HCT116 (cell line): ENCODE results near the gene TESK1. TPM values are rescaled to one million over a fixed set of nuclear protein-coding genes. Genes with fewer than 3 reads are reported as not detected.

Experiments used
- ATAC-seq: fragments of 200-7000 bp; cut with Tn5 transposase; 2 replicates; pipeline ENCODE4 v1.9.1; 2020; ENCODE audit warnings: mild to moderate bottlenecking, moderate library complexity
- BruUV-seq: library from RNA; stranded (reverse); fragments of 400-500 nt; replicated peaks from 2 replicates; lab custom pipeline; 2021; lab: Mats Ljungman, UMichigan
- CTCF ChIA-PET: fragments of 300-600 bp; sonication (Branson Sonifier 250); formaldehyde crosslinking; loops from one replicate; lab custom pipeline; 2021; ENCODE audit warnings: antibody characterized with exemption; lab: Charles Lee
- POLR2A ChIA-PET: fragments of 300-600, 350-600 bp; sonication (Branson Sonifier 250); formaldehyde crosslinking; loops from one replicate; lab custom pipeline; 2021; ENCODE audit warnings: antibody characterized with exemption; lab: Charles Lee
- RAD21 ChIA-PET, 2 experiments: fragments of 300-600 bp; sonication (Branson Sonifier 250); formaldehyde crosslinking; loops; one replicate each; lab custom pipeline; 2023; ENCODE audit warnings: low total read pairs in 2 of 2; ENCODE audit not compliant: uncharacterized antibody in 2 of 2, unreplicated experiment in 2 of 2, low non-redundant PET in 1 of 2; lab: Charles Lee
- DNase-seq: peaks from one replicate; pipeline ENCODE4 v3.0.0-alpha.2; 2010; ENCODE audit warnings: low read depth, low spot score
- H2AFZ ChIP-seq: fragments of 200-600 bp; shearing (Covaris generic), sonication (generic); 2 replicates; pipeline ENCODE4 v1.6.1; 2017; ENCODE audit warnings: low read depth, mixed run types, mixed read lengths, antibody characterized with exemption, low read length; ENCODE audit not compliant: poor library complexity, severe bottlenecking
- H3K27ac ChIP-seq: 2 replicates; pipeline ENCODE4 v1.5.1; 2012; ENCODE audit warnings: low read depth, low read length
- H3K27me3 ChIP-seq: fragments of 200-600 bp; sonication (generic); 2 replicates; pipeline ENCODE4 v1.6.1; 2016; ENCODE audit warnings: mixed run types, low read length, mixed read lengths; ENCODE audit not compliant: insufficient read depth
- H3K36me3 ChIP-seq, 2 experiments: fragments of 200-500 bp in 1 of 2; fragments of 200-600 bp in 1 of 2; sonication (Bioruptor generic) in 1 of 2; sonication (generic) in 1 of 2; 2 replicates each; pipeline versions ENCODE4 v1.5.1 to v1.6.1; 2014 to 2016; ENCODE audit warnings: low read length in 2 of 2, inconsistent platforms in 1 of 2, mixed read lengths in 1 of 2, mixed run types in 1 of 2; ENCODE audit not compliant: insufficient read depth in 2 of 2, control insufficient read depth in 1 of 2
- H3K4me1 ChIP-seq, 2 experiments: fragments of 200-600 bp in 1 of 2; sonication (generic) in 1 of 2; 2 replicates each; pipeline versions ENCODE4 v1.5.1 to v1.6.1; 2012 to 2017; ENCODE audit warnings: low read length in 2 of 2, inconsistent platforms in 1 of 2, mild to moderate bottlenecking in 1 of 2, mixed read lengths in 1 of 2, mixed run types in 1 of 2, moderate library complexity in 1 of 2; ENCODE audit not compliant: insufficient read depth in 2 of 2, control insufficient read depth in 1 of 2
- H3K4me2 ChIP-seq: fragments of 200-600 bp; sonication (generic); 2 replicates; pipeline ENCODE4 v1.6.1; 2017; ENCODE audit warnings: mixed run types, low read length, mixed read lengths
- H3K4me3 ChIP-seq, 2 experiments: fragments of 200-600 bp in 1 of 2; sonication (generic) in 1 of 2; replicated peaks in 1 of 2; 2 replicates each; pipeline ENCODE4 v1.5.1; 2011 to 2016; ENCODE audit warnings: low read length in 2 of 2, control low read depth in 1 of 2, low read depth in 1 of 2, mild to moderate bottlenecking in 1 of 2, mixed read lengths in 1 of 2, mixed run types in 1 of 2
- H3K79me2 ChIP-seq: fragments of 200-600 bp; sonication (generic); 2 replicates; pipeline ENCODE4 v1.6.1; 2017; ENCODE audit warnings: mild to moderate bottlenecking, mixed run types, low read length, moderate library complexity, mixed read lengths; ENCODE audit not compliant: insufficient read depth
- H3K9ac ChIP-seq: fragments of 200-600 bp; sonication (generic); 2 replicates; pipeline ENCODE4 v1.6.1; 2016; ENCODE audit warnings: low read length, mixed read lengths
- H3K9me2 ChIP-seq: fragments of 200-600 bp; sonication (generic), shearing (Covaris generic); 2 replicates; pipeline ENCODE4 v1.6.1; 2017; ENCODE audit warnings: mixed run types, mild to moderate bottlenecking, moderate library complexity; ENCODE audit not compliant: insufficient read depth
- H3K9me3 ChIP-seq, 2 experiments: fragments of 200-500 bp in 1 of 2; fragments of 200-600 bp in 1 of 2; sonication (Bioruptor generic) in 1 of 2; sonication (generic) in 1 of 2; 2 replicates each; pipeline ENCODE4 v1.6.1; 2014 to 2017; ENCODE audit warnings: low read length in 2 of 2, mixed read lengths in 2 of 2, inconsistent platforms in 1 of 2, low read depth in 1 of 2, mild to moderate bottlenecking in 1 of 2, mixed run types in 1 of 2, moderate library complexity in 1 of 2; ENCODE audit not compliant: control insufficient read depth in 1 of 2, insufficient read depth in 1 of 2
- H4K20me1 ChIP-seq: fragments of 200-600 bp; sonication (generic), shearing (Covaris generic); 2 replicates; pipeline ENCODE4 v1.6.1; 2017; ENCODE audit warnings: mixed run types, mild to moderate bottlenecking, moderate library complexity; ENCODE audit not compliant: insufficient read depth
- ATF3 ChIP-seq: IDR thresholded peaks from 2 replicates; pipeline ENCODE4 v1.6.1; 2012
- CBX3 ChIP-seq: IDR thresholded peaks from 2 replicates; pipeline ENCODE4 v1.6.1; 2012; ENCODE audit warnings: low read depth
- ELF1 ChIP-seq: IDR thresholded peaks from 2 replicates; pipeline ENCODE4 v1.6.1; 2012; ENCODE audit warnings: low read depth, borderline replicate concordance
- EZH2 ChIP-seq: fragments of 200-600 bp; sonication (generic); IDR thresholded peaks from 2 replicates; pipeline ENCODE4 v1.6.1; 2017; ENCODE audit warnings: antibody characterized with exemption, mixed run types
- EZH2phosphoT487 ChIP-seq: fragments of 200-600 bp; IDR thresholded peaks from 2 replicates; pipeline ENCODE4 v1.6.1; 2018; ENCODE audit warnings: antibody characterized with exemption, borderline replicate concordance
- FOSL1 ChIP-seq: IDR thresholded peaks from 2 replicates; pipeline ENCODE4 v1.6.1; 2012; ENCODE audit warnings: low read depth
- JUND ChIP-seq: IDR thresholded peaks from 2 replicates; pipeline ENCODE4 v1.6.1; 2012
- RAD21 ChIP-seq: IDR thresholded peaks from 2 replicates; pipeline ENCODE4 v1.6.1; 2012; ENCODE audit warnings: low read depth, mild to moderate bottlenecking
- SP1 ChIP-seq: IDR thresholded peaks from 2 replicates; pipeline ENCODE4 v1.6.1; 2012; ENCODE audit warnings: low read depth
- SRF ChIP-seq: IDR thresholded peaks from 2 replicates; pipeline ENCODE4 v1.6.1; 2012; ENCODE audit warnings: low read depth
- TCF7L2 ChIP-seq: IDR thresholded peaks from 2 replicates; pipeline ENCODE4 v1.7.0; 2011; ENCODE audit warnings: borderline replicate concordance, inconsistent platforms; ENCODE audit not compliant: insufficient read depth, insufficient read length; ENCODE audit errors: extremely low read depth
- ZBTB33 ChIP-seq: IDR thresholded peaks from 2 replicates; pipeline ENCODE4 v1.6.1; 2011; ENCODE audit warnings: mild to moderate bottlenecking, low read length, moderate library complexity; ENCODE audit not compliant: insufficient replicate concordance; ENCODE audit errors: extremely low read depth
- ZFX ChIP-seq: fragments of 450-650 bp; IDR thresholded peaks from 2 replicates; pipeline ENCODE4 v1.6.1; 2017
- ZNF274 ChIP-seq: fragments of 200-500 bp; sonication (Bioruptor generic); IDR thresholded peaks from 2 replicates; pipeline ENCODE4 v1.6.1; 2014; ENCODE audit warnings: mild to moderate bottlenecking, low read depth, low read length, inconsistent platforms
- intact Hi-C: fragments of 100-400 bp; cut with micrococcal nuclease; formaldehyde crosslinking; loops from 2 replicates; pipeline ENCODE4 v1.10.0; 2022
- total RNA-seq: library from RNA; stranded (reverse); gene quantifications from one replicate; pipeline ENCODE4 v1.2.1, GENCODE V29; 2021; ENCODE audit not compliant: unreplicated experiment
- TF ChIP-seq, protein P1 (sequence below), 3 experiments: fragments of 200-600 bp in 1 of 3; sonication (generic) in 1 of 3; IDR thresholded peaks in 2 of 3; conservative IDR thresholded peaks in 1 of 3; 2 replicates each; pipeline ENCODE4 v1.5.1; 2012 to 2017; ENCODE audit warnings: low read depth in 2 of 3, low read length in 2 of 3, antibody characterized with exemption in 1 of 3, borderline replicate concordance in 1 of 3, control low read depth in 1 of 3, mild to moderate bottlenecking in 1 of 3, mixed read lengths in 1 of 3, mixed run types in 1 of 3, moderate library complexity in 1 of 3; ENCODE audit not compliant: insufficient read depth in 1 of 3

TESK1 gene
- total RNA-seq, 1 experiment from 2014 or later = 26.6 TPM

DNA sequence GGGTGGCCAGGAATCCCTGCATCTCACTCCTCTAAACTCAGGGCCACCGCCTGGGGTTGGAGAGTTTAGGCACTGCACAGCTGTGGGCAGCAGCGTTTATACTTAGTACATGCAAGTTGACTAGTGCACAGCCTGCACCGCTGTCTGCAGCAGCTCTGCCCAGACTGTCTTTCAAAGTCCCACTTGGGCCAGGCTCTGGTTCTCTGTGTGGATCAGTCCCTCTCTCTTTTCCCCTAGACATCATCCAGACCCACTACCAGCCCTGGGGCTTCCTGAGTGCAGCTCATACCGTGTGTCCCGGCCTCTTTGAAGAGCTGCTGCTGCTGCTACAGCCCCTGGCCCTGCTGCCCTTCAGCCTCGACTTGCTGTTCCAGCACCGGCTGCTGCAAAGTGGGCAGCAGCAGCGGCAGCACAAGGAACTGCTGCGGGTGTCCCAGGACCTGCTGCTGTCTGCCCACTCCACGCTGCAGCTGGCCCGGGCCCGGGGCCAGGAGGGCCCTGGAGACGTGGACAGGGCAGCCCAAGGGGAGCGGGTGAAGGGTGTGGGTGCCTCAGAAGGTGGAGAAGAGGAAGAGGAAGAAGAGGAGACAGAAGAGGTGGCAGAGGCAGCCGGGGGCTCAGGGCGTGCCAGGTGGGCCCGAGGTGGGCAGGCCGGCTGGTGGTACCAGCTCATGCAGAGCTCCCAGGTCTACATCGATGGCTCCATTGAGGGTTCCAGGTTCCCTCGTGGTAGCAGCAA, 45.1 kb upstream of the TESK1 start (continued):
- TF ChIP-seq ZNF274 (no peak), ELF1 (no peak), JUND (no peak), ZFX (no peak), FOSL1 (no peak), EZH2phosphoT487 (no peak), SP1 (no peak)
- TF ChIP-seq, protein P1, sequence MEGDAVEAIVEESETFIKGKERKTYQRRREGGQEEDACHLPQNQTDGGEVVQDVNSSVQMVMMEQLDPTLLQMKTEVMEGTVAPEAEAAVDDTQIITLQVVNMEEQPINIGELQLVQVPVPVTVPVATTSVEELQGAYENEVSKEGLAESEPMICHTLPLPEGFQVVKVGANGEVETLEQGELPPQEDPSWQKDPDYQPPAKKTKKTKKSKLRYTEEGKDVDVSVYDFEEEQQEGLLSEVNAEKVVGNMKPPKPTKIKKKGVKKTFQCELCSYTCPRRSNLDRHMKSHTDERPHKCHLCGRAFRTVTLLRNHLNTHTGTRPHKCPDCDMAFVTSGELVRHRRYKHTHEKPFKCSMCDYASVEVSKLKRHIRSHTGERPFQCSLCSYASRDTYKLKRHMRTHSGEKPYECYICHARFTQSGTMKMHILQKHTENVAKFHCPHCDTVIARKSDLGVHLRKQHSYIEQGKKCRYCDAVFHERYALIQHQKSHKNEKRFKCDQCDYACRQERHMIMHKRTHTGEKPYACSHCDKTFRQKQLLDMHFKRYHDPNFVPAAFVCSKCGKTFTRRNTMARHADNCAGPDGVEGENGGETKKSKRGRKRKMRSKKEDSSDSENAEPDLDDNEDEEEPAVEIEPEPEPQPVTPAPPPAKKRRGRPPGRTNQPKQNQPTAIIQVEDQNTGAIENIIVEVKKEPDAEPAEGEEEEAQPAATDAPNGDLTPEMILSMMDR (IDR thresholded peaks at IDR 0.05 in 2 of 3, conservative IDR thresholded peaks at IDR 0.05 in 1 of 3; ENCODE audit: borderline replicate concordance in 1 of 3, insufficient read depth in 1 of 3, low read depth in 2 of 3, low read length in 2 of 3) = no peak

DNA sequence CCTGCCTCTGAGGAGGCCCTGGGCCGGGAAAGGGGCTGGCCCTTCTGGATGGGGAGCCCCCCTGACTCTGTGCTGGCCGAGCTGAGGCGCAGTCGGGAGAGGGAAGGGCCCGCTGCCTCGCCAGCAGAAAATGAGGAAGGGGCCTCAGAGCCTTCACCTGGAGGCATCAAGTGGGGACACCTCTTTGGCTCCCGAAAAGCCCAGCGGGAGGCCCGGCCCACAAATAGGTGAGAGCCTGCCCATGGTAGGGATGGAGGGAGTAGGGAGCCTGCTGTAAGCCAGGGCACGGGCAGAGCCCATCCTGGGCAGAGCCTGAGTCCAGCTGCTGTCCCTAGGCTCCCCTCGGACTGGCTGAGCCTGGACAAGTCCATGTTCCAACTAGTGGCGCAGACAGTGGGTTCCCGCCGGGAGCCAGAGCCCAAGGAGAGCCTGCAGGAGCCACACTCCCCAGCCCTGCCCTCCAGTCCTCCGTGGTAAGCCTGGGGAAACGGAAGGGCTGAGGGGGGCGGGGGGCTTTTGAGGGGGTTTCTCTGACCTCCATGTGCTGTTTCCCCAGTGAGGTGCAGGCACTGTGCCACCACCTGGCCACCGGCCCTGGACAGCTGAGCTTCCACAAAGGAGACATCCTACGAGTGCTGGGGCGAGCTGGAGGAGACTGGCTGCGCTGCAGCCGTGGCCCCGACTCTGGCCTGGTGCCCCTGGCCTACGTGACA, 44.3 kb upstream of the TESK1 start:
- Histone ChIP-seq H3K36me3 (no peaks in the 10 kb centered on the region), H3K27ac (no peak overlapping the region), H3K9me2 (no peaks in the 10 kb centered on the region), H3K4me1 (no peaks in the 10 kb centered on the region), H3K9ac (no peak overlapping the region), H3K4me3 (no peak overlapping the region), H3K79me2 (no peaks in the 10 kb centered on the region), H4K20me1 (no peaks in the 10 kb centered on the region), H3K4me2 (no peak overlapping the region), H3K27me3 (no peaks in the 10 kb centered on the region), H2AFZ (no peak overlapping the region), H3K9me3 (no peaks in the 10 kb centered on the region)
- intact Hi-C loops = no loop called here
- DNase-seq (no peak), ATAC-seq (no peak)
- RAD21 ChIA-PET = no interaction called here
- POLR2A ChIA-PET = no interaction called here
- BruUV-seq = no TSS peak
- CTCF ChIA-PET = no interaction called here
- TF ChIP-seq SP1 (no peak), FOSL1 (no peak), TCF7L2 (no peak), RAD21 (no peak), ATF3 (no peak), ZBTB33 (no peak), CBX3 (no peak), ELF1 (no peak), EZH2 (no peak), SRF (no peak), ZFX (no peak)
- TF ChIP-seq, protein P1 (IDR thresholded peaks at IDR 0.05 in 2 of 3, conservative IDR thresholded peaks at IDR 0.05 in 1 of 3; ENCODE audit: borderline replicate concordance in 1 of 3, insufficient read depth in 1 of 3, low read depth in 2 of 3, low read length in 2 of 3) = no peak
